Duodenal mucosa (tissue), 2 donors: ENCODE results near the gene UBA52.
A peak's percentile ranks its signal among the peaks of the same experiment; 100 is the strongest.

Experiments
- H3K27ac ChIP-seq: one replicate; pipeline ENCODE4 v1.7.0; 2013; ENCODE audit warnings: low read depth, low read length
- H3K27me3 ChIP-seq, 2 donors: one replicate each; pipeline ENCODE4 v1.7.0; 2013; ENCODE audit warnings: low read length in 2 of 2, control low read depth in 1 of 2; ENCODE audit not compliant: insufficient read depth in 2 of 2, control insufficient read depth in 1 of 2
- H3K36me3 ChIP-seq, 2 donors: one replicate each; pipeline ENCODE4 v1.7.0; 2013; ENCODE audit warnings: low read length in 2 of 2, control low read depth in 1 of 2; ENCODE audit not compliant: insufficient read depth in 2 of 2, control insufficient read depth in 1 of 2
- H3K4me1 ChIP-seq, 2 donors: one replicate each; pipeline ENCODE4 v1.7.0; 2013; ENCODE audit warnings: low read length in 2 of 2, control low read depth in 1 of 2; ENCODE audit not compliant: insufficient read depth in 2 of 2, control insufficient read depth in 1 of 2
- H3K4me3 ChIP-seq, 2 donors: one replicate each; pipeline ENCODE4 v1.7.0; 2013; ENCODE audit warnings: low read length in 2 of 2, low read depth in 1 of 2
- H3K9ac ChIP-seq, 2 donors: one replicate each; pipeline ENCODE4 v1.7.0; 2013; ENCODE audit warnings: low read length in 2 of 2, low read depth in 1 of 2
- H3K9me3 ChIP-seq, 2 donors: one replicate each; pipeline ENCODE4 v1.7.0; 2013; ENCODE audit warnings: low read length in 2 of 2, control low read depth in 1 of 2; ENCODE audit not compliant: control insufficient read depth in 1 of 2

The UBA52 gene

DNA sequence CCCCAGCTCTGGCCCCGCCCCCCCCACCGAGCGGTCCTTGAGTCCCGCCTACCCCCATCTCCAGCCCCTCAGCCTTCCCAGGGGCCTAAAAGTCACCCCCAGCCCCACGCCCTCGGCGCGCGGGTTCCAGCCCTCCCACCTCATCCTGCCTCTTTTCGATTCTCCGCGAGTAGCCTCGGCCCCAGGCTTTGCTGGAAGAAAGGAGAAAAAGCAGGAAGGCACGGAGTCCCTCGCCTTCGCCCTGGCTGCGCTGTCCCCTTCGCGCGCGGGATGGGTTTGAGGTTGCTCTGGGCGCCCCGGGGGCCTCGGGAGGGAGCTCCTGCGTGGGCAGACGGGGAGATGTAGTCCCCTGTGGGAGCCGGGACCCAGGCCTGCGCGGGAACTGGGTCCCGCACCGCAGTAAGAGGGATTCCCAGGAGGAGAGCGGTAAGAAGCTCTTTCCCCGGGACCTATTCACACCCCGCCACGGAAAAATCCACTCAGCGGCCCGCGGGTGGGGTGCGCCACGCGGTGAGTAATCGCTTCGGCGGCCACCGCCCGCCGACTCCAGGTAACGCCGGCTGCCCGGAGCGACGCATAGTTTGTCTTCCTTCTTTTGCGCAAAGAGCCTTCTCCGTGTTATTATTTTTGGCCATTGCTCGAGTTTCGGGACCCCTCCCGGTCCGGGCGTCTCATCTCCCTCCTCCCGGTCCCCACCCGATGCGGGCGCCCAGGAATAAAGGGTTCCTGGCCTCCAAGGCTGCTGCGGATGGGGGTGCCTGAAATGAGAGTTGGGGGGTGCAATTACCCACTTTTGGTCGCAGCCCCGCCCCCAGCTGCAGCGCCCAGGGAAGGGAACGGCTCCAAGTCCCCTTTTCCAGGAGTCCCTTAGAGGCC lies 35.8 kb downstream of the UBA52 start:
- Histone ChIP-seq H3K9me3 (no peaks in the 10 kb centered on the region), H3K36me3 (no peaks in the 10 kb centered on the region), H3K27me3 (peaks cover 77 to 79% of the 10 kb centered on the region in 2 donors), H3K27ac (no peak overlapping the region), H3K4me3 (no peak overlapping the region), H3K9ac (no peak overlapping the region), H3K4me1 (peaks cover 7% of the 10 kb centered on the region in 2 donors)

DNA sequence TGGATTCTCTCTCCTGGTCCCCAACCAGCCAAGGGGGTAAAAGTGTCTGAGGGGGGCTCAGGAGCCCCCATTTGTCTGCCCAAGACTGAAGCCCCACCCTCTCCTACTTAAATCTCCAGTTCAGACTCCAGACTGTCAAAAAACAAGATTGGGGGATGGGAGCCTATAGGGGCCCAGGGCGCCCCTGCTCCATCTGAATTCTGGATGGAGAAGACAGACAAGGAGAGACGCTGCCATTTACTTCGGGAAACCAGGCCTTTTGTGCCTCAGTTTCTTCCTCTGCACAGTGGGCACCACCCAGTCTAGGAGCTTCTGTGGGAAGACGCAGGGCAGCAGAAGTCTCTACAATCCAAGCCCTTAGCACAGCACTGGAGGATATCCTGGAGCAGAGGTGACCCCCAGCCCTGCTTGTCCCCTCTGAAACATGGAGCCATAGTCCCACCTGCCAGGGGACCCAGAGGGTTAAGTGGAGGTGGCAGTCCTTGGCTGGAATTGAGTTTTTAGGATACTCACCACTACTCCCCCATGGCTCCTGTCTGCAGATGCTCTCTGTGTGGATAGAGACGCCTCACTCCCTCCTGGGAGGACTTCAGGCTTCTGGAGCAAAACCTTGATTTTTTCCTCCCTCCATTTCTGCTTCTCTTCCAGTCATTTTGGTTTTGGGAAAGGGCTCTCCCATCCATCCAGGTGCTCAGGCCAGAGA lies 36.6 kb downstream of the UBA52 start:
- Histone ChIP-seq H3K4me3 (no peak overlapping the region), H3K4me1 (peaks cover 7 to 10% of the 10 kb centered on the region in 2 donors), H3K9ac (no peak overlapping the region)

DNA sequence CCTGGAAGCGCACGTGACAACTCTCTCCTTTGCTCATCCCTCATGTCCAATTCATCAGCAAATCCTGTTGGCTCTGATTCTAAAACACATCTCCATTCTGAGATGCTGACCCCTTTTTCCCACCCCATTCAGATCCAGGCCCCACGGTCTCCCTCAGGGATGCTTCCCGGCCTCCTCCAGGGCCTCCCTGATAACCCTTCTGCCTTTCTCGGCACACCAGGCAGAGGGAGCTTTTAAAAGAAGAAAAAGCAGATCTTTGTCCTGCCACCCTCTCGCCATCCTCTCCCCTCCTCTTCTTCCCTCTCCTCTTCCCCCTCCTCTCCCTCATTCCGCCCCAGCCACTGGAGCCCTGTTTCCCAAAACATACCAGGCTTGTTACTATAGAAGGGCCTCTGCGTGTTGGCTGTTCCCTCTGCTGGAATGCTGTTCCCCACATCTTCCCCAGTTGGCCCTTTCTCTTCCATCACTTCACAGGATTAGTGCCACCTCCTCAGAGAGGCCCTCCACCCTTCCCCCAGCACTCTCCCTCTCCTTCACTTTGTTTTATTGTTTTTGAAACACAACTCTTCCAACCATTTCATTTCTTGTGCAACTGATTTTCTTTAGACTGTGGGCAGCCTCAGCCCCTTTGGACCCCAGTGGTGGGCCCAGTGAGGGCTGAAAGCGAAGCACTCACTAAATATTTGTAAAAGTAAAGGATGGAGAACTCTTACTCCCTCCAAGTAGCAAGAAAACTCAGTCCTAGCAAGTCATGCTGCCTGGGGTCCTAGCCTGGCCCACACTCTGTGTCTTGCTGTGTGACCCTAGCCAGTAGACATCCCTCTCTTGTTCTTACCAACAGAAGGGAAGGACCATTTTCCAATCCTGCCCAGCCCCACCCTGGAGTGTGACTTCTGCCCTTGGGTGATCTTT lies 37.4 kb downstream of the UBA52 start:
- Histone ChIP-seq H3K27me3 (peaks cover 80 to 85% of the 10 kb centered on the region in 2 donors), H3K4me1 (peaks cover 7 to 10% of the 10 kb centered on the region in 2 donors), H3K4me3 (no peak overlapping the region), H3K36me3 (no peaks in the 10 kb centered on the region), H3K27ac (no peak overlapping the region), H3K9me3 (no peaks in the 10 kb centered on the region), H3K9ac (no peak overlapping the region)

More for the DNA sequence above, 36.6 kb downstream of the UBA52 start:
- Histone ChIP-seq H3K27ac (no peak overlapping the region), H3K9me3 (no peaks in the 10 kb centered on the region), H3K27me3 (peaks cover 79 to 83% of the 10 kb centered on the region in 2 donors), H3K36me3 (no peaks in the 10 kb centered on the region)

DNA sequence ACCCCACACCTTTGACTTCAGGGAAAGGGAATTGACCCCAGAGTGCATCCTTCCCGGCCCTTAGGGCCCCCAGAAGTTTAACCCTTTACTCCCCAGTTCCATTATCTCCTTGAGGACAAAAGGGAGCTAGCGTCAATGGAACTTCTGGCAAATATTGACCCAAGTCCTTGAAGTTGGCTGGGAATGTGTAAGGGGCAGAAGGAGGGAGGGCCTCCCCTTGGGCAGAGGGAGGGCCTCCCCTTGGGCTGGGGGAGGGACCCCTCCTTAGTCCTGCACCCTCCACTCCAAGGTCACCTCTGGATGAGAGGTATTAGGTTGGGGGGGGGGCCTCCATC lies 38.0 kb downstream of the UBA52 start:
- H3K27ac ChIP-seq, result no peak overlapping the region
- H3K36me3 ChIP-seq, result no peaks in the 10 kb centered on the region
- no peak overlapping the region for H3K9ac ChIP-seq
- peaks cover 80 to 85% of the 10 kb centered on the region in 2 donors for H3K27me3 ChIP-seq
- peaks cover 7 to 10% of the 10 kb centered on the region in 2 donors for H3K4me1 ChIP-seq
- H3K9me3 ChIP-seq, result no peaks in the 10 kb centered on the region
- no peak overlapping the region for H3K4me3 ChIP-seq

DNA sequence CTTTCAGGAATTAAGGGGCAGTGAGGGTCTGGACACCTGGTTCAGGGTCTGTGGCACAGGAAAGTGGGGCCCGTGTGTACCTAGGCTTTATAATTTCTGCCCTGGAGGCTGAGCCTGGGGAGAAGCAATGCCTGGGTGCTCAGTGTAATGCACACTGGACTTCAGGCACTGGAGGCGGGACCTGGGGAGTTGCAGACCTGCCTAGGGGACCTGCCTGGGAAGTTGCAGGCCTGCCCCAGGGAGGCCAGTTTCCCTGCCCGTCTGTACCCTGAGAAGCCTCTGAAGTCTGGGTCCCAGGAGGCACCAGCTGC lies 38.5 kb downstream of the UBA52 start:
- H3K27me3 ChIP-seq, result peaks cover 77 to 82% of the 10 kb centered on the region in 2 donors
- H3K36me3 ChIP-seq, result no peaks in the 10 kb centered on the region
- H3K9me3 ChIP-seq, result no peaks in the 10 kb centered on the region
- H3K4me1 ChIP-seq, result peaks cover 7 to 10% of the 10 kb centered on the region in 2 donors
- H3K27ac ChIP-seq, result no peak overlapping the region
- H3K9ac ChIP-seq, result no peak overlapping the region
- H3K4me3 ChIP-seq, result no peak overlapping the region

DNA sequence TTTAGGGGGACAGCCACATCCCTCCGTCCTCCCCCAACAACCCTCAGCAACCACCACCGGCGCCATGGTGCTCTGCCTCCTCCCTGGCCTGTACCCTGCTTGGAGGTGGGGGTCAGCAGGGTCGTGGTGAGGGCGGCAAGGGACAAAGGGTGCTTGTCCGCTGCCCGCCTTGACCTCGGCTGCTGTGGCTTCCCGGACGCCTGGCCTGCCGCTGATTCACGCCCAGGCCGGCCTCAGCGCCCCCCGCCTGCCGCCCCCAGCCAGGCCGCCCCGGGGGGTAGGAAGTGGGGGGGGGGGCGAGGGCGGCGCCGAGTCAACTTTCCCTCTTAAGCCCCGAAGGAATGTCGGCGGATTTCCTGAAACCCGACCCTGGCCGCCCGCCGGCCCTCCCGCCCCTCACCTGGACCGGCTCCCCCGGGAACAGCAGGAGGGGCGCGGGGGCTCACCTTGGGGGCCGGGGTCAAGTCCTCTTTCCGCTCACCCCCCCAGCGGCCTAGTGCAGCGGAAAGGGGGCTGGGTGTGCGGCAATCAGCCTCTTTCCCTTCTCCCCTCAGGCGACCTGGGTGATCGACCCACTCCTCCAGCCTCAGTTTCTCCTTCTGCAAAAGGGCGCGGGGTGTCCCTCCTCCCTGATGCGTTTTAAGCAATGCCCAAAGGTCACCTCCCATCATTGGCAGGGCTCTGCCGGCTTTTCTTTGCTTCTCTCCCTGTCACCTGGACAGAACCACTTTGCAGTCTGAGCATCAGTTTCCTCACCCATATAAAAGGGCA lies 39.1 kb downstream of the UBA52 start:
- Histone ChIP-seq H3K4me3 (no peak overlapping the region), H3K4me1 (peaks cover 7 to 10% of the 10 kb centered on the region in 2 donors), H3K36me3 (no peaks in the 10 kb centered on the region), H3K9ac (no peak overlapping the region), H3K27ac (no peak overlapping the region), H3K9me3 (no peaks in the 10 kb centered on the region), H3K27me3 (peaks cover 71 to 79% of the 10 kb centered on the region in 2 donors)

DNA sequence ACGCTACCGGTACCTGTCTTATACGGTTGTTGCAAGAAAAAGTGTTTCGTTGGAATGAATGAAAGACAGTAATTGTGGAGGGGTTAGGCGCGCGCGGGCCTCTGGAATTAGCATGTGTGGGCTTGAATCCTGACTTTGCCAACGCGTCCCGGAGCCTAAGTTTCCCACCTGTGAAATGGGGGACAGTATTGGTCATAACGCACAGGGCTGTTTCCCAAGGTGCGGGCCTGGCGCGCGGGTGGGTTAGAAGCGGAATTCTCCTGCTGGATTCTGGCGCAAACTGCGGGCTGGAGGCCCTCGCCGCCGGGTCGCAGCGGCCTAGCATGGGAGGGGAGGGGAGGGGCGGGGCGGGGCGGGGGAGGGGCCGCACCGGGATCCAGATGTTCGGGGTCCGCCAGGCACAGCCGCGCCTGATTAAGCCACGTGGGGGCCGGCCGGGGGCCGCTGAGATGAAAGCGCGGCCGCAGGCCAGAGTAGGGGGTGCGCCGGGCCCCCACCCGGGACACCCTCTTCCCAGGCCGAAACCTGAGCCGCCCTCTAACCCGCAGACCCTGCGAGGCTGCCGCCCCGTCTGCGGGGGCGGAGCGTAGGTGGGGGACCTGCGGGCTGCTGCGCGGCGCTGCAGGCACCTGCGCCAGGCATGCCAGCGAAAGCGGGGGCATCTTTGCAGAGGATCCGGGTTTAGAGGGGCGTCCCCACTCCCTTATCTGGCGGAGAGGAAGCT lies 39.8 kb downstream of the UBA52 start:
- H3K27me3 ChIP-seq, result peaks cover 74 to 78% of the 10 kb centered on the region in 2 donors
- peaks cover 7 to 10% of the 10 kb centered on the region in 2 donors for H3K4me1 ChIP-seq
- H3K4me3 ChIP-seq, result peak overlapping the region in 1 of 2 donors; percentile 28
- no peak overlapping the region for H3K9ac ChIP-seq
- no peaks in the 10 kb centered on the region for H3K9me3 ChIP-seq
- no peaks in the 10 kb centered on the region for H3K36me3 ChIP-seq
- no peak overlapping the region for H3K27ac ChIP-seq

DNA sequence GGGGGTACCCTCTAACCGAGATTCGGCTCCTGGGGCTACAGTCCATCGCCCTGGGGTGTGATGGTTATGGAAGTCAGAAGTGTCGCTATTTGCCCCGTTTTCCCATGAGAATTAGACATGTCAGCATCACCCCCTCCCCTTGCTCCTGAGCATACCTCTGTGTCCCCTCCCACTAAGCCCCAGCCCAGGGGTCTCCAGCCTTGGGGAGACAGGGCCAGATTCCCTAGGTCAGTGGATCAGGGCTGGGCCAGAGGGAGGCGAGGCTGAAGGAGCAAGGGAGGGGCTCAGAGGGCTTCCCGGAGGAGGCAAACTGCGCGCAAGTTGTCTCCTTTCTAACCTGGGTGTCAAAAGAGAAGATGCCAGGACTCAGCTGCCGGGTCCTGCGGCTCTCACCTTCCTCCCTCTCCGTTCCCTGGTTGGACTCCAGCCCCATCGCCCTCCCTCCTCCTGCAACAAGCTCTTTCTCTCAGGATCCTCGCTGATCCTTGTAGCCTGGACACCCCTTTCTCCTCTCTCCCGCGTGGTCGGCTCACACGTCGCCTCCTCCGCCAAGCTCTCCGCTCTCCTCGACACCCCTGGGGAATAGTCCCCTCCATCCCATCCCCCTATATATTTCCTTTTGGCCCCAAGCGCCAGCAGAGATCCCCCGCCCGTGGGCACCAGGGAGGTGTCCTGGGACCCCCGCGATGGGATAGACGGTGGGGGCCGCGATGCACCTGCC lies 40.6 kb downstream of the UBA52 start:
- Histone ChIP-seq H3K9ac (no peak overlapping the region), H3K27ac (no peak overlapping the region), H3K9me3 (no peaks in the 10 kb centered on the region), H3K36me3 (no peaks in the 10 kb centered on the region), H3K4me3 (peak overlapping the region; percentile 22 to 28), H3K27me3 (peaks cover 73 to 77% of the 10 kb centered on the region in 2 donors), H3K4me1 (peaks cover 7 to 10% of the 10 kb centered on the region in 2 donors)
